Measurements from ENCODE around the gene SHISA8.

DNA sequence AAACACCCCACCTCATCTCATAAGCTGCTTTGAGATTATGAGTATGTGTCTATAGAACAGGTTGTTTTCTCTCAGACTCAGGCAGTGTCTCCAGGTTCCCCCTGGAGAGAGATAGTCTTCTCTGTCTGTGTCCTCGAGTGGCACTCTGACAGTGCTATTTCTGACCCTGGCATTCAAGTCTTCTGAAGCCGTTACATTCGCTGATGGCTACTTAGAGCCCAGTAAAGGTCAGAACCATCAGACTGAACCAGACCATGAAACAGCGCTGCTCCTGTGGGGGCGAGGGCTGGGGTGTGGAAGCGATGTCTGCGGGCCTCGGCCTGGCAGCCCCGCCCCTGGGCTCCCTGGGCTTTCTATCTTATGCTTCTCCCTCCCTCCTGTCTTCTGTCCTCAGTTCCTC is 23.5 kb downstream of the SHISA8 start:
- TF ChIP-seq, protein P1, sequence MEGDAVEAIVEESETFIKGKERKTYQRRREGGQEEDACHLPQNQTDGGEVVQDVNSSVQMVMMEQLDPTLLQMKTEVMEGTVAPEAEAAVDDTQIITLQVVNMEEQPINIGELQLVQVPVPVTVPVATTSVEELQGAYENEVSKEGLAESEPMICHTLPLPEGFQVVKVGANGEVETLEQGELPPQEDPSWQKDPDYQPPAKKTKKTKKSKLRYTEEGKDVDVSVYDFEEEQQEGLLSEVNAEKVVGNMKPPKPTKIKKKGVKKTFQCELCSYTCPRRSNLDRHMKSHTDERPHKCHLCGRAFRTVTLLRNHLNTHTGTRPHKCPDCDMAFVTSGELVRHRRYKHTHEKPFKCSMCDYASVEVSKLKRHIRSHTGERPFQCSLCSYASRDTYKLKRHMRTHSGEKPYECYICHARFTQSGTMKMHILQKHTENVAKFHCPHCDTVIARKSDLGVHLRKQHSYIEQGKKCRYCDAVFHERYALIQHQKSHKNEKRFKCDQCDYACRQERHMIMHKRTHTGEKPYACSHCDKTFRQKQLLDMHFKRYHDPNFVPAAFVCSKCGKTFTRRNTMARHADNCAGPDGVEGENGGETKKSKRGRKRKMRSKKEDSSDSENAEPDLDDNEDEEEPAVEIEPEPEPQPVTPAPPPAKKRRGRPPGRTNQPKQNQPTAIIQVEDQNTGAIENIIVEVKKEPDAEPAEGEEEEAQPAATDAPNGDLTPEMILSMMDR (conservative IDR thresholded peaks at IDR 0.05; ENCODE audit: low read length): no peak
- TF ChIP-seq EZH2phosphoT487 (IDR thresholded peaks at IDR 0.05; ENCODE audit: borderline replicate concordance): no peak
